ENCODE measurements around the gene UGT1A10.
"Not testable (repeated sequence)": the region's sequence is repeated elsewhere in the genome, so short reads cannot be mapped to it uniquely, and the experiment has no call there.

The UGT1A10 gene

GRCh38 chr2:233636306-233636705 is at the start of gene UGT1A10:
TSS of gene UGT1A10 (plus strand) at chr2:233636448. CDS start at chr2:233636523, 75 bp downstream.
- DNase-seq: not testable (repeated sequence)

GRCh38 chr2:233588400-233588799 is 47.8 kb upstream of the UGT1A10 start:
- DNase-seq: no peak

DNA sequence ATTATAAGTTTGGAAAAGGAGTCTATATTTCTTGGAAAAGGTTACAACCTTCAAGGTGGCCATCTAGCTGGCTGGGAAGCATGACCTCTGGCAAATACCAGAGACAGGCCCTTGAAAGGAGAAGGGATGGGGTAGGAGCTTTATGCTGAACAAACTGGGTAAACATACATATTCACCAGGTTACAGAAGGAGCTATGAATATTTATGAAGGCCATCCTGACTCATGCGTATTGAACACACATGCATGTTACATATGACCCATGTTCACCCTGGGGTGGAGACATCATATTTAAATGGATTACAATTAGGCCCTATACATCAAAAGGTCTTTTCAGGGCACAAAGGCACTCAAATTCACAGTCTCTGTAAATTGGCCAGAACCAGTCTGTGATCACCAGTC is 43.5 kb upstream of the UGT1A10 start:
- not testable (repeated sequence) for DNase-seq

DNA sequence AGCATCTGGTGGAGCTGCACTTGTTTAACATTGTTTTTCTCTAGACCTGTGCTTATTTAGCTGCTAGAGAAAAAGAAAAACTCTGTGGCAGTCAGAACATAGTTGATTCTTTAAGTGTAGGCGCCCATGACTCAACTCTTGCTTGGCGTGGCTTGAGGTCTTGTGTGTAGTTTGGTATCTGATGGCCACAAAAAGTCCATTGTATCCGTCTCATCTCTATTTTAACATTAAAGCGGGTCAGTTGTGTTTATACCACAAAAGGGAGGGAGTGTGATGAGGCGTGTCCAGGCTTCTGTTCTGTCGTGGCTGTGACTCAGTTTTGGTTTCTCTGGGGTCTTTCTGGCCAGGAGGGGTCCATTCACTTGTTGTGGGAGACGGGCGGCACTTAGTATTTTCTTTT is 43.0 kb upstream of the UGT1A10 start:
- DNase-seq: no peak

- DNase-seq: no peak
These were observed 38.7 kb upstream of the UGT1A10 start for GRCh38 chr2:233597522-233597921.

- DNase-seq: no peak
These were observed 37.3 kb upstream of the UGT1A10 start for GRCh38 chr2:233598952-233599351.

- no peak for DNase-seq
These were observed 35.9 kb upstream of the UGT1A10 start for GRCh38 chr2:233600386-233600785.

- no peak for DNase-seq
These were observed 34.2 kb upstream of the UGT1A10 start for GRCh38 chr2:233602076-233602475.

GRCh38 chr2:233603520-233603919 is 32.7 kb upstream of the UGT1A10 start:
- no peak for DNase-seq

DNA sequence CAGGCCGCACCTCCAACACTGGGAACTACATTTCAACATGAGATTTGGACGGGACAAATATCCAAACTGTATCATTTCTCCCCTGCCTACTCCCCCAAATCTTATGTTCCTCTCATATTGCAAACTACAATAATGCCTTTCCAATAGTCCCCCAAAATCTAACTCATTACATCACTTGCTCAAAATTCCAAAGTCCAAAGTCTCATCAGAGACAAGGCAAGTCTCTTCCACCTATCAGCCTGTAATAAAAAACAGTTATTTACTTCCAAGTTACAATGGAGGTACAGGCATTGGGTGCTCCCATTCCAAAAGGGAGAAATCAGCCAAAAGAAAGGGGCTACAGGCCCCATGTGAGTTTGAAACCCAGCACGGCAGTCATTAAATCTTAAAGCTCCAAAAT is 31.4 kb upstream of the UGT1A10 start:
- DNase-seq: no peak

DNA sequence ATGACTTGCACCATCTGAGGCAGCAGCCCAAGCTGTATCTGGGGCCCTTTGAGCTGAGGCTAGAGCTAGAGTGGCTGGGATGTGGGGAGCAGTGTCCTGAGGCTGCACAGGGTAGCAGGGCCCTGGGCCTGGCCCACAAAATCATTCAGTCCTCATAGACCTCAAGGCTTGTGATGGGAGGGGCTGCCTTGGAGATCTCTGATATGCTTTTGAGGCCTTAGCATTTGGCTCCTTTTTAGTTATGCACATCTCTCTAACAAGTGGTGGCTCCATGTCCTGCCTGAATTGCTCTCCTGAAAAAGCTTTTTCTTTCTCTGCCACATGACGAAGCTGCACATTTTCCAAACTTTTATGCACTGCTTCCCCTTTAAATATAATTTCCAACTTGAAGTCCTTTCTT is 30.6 kb upstream of the UGT1A10 start:
- no peak for DNase-seq

GRCh38 chr2:233611284-233611683 is 25.0 kb upstream of the UGT1A10 start:
- no peak for DNase-seq

DNA sequence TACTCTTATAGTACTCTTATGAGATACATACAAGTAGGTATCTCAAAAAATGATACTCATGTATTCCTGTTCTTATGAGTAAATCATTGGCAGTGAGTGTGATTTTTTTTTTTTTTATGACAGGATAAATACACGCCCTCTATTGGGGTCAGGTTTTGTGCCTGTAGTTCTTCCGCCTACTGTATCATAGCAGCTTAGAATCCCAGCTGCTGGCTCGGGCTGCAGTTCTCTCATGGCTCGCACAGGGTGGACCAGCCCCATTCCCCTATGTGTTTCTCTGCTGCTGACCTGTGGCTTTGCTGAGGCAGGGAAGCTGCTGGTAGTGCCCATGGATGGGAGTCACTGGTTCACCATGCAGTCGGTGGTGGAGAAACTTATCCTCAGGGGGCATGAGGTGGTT is 18.8 kb upstream of the UGT1A10 start, which contains the start of gene UGT1A8:
UGT1A8 (plus strand) TSS at position 158 of the 400 bp plus-strand sequence; CDS start at position 233, 75 bp downstream.
- not testable (repeated sequence) for DNase-seq

DNA sequence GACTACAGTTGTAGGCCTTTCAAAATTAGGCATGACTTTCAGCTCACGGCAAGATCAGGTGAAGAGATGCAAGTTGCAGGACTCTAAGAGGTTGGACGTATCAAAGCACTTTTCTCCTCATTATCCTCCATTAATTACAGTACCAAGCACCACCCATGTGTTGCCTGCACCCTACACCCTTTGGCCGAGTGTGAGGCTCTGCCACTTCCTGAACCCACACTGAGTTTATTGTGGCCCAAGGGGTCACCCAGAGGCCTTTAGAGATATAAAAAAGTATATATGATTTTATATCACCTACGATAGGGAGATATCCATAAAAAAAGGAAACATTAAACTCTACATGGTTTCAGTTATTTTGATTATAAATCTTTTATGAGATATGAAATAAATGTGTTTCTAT is 16.0 kb upstream of the UGT1A10 start:
- no peak for DNase-seq

- not testable (repeated sequence) for DNase-seq
These were observed 14.4 kb upstream of the UGT1A10 start for GRCh38 chr2:233621863-233622262.

DNA sequence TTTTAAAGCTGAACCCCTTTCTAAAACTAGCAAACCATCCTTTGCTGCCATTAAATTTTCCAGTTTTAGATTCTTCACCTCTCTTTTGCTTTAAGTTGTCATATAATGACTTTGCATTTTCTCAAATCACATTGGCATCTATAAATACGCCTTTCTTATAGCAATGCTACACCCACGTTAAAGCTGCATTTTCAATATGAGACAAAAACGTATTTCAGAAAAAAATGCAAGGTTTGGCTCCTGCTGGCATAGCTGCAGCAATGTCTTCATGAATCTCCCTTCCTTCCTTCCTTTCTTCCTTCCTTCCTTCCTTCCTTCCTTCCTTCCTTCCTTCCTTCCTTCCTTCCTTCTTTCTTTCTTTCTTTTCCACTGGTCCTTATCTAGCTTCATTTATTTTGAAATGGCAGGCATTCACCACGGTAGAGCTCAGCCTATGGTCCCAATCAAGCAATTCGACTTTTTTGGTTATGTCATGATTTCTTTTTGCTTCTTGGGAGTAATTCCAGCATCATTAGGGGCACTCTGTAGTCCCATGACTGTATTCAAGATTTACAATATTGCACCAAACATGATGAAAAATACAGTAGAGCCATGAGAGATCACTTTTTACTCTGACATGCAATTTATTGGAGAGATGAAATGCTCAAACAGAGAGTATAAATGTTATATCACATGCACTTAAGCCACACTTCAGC is 8.8 kb upstream of the UGT1A10 start:
- no peak for DNase-seq

GRCh38 chr2:233638836-233639235 is 2.6 kb downstream of the UGT1A10 start:
- DNase-seq: no peak

DNA sequence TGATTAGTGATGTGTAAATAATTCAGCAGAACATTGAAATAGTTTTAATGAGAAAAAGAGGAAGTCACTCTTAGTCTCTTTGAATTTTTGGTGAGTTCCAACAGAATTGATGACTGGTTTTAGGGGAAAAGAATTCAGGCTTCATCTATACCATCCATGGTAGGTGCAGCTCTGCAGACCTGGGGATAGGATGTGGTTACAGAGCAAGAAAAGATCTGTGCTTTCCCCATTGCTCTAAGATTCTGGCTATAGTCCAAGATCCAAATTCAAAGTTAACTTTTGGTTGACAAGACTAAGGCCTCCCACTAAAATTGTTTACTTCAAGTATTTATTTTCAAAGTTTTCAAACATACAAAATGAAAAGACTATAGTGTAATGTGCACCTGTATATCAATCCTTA is 3.6 kb downstream of the UGT1A10 start:
- DNase-seq: no peak

DNA sequence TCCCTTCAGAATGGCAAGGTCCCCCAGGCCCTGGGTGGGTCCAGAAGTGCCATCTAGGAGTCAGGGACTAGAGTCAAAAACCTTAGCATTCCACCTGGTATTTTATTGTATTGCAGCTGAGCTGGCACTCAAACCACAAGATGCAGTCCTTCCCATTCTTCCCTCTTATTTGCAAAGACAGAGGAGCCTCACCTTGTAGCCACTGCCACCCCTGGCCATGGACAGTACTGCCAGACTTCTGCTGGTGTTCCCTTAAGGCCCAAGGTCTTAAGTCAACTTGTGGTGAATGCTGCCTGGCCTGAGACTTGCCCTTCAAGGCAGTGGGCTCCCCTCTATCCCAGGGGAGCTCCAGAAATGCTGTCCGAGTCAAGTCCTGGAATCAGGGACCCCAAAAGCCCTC is 6.9 kb downstream of the UGT1A10 start:
- DNase-seq: no peak

DNA sequence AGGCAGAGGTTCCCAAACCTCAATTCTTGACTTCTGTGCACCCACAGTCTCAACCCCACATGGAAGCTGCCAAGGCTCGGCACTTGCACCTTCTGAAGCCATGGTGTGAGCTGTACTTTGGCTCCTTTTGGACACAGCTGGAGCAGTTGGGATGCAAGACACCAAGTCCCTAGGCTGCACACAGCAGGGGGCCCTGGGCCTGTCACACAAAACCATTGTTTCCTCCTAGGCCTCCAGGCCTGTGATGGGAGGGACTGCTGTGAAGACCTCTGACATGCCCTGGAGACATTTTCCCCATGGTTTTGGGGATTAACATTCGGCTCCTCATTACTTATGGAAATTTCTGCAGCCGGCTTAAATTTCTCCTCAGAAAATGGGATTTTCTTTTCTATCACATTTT is 9.8 kb downstream of the UGT1A10 start:
- not testable (repeated sequence) for DNase-seq

- DNase-seq: no peak
These were observed 14.7 kb downstream of the UGT1A10 start for GRCh38 chr2:233650981-233651380.

DNA sequence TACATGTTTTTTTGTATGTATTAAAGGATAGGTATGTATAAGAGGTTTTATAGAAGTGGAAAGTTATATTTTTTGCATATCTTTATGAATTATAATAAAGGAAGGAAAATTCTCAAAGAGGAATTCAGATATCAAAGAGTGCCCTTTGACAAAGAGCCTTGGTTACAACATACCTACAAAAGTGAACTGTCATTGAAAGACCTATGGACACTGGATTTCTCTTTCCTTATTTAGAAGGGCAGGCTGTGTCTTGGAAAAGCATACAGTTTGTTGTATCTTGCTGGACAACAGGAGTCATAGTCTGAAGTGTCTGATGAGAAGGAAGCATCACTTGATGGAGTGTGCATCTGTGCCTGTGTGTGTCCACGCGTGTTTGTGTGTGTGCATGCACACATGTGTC is 15.2 kb downstream of the UGT1A10 start:
- DNase-seq: no peak

GRCh38 chr2:233654501-233654900 is 18.3 kb downstream of the UGT1A10 start:
- DNase-seq: no peak

GRCh38 chr2:233655043-233655442 is 18.8 kb downstream of the UGT1A10 start:
- no peak for DNase-seq

DNA sequence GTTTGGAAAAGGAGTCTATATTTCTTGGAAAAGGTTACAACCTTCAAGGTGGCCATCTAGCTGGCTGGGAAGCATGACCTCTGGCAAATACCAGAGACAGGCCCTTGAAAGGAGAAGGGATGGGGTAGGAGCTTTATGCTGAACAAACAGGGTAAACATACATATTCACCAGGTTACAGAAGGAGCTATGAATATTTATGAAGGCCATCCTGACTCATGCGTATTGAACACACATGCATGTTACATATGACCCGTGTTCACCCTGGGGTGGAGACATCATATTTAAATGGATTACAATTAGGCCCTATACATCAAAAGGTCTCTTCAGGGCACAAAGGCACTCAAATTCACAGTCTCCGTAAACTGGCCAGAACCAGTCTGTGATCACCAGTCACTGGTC is 19.7 kb downstream of the UGT1A10 start:
- not testable (repeated sequence) for DNase-seq

Data from NCI-H1092 treated with DMSO at 0.1 percent for 48 hours (cell line).